T-helper 1 cell treated with Interleukin-12 subunit alpha and Interleukin-12 subunit beta and Interleukin-4 antibody, amounts not matched to agents 30 μg/mL and 1 μg/mL, for 36 hours (primary cell): Measurements from ENCODE around the gene MRFAP1.
A peak's percentile ranks its signal among the peaks of the same experiment; 100 is the strongest.

ENCODE experiments used
- H3K27ac Mint-ChIP-seq: one replicate; pipeline ENCODE4 v1.8.0; 2021; ENCODE audit warnings: mild to moderate bottlenecking, mixed read lengths
- H3K27me3 Mint-ChIP-seq: one replicate; pipeline ENCODE4 v1.8.0; 2021; ENCODE audit warnings: low read depth, mixed read lengths
- H3K36me3 Mint-ChIP-seq: one replicate; pipeline ENCODE4 v1.8.0; 2021; ENCODE audit warnings: low read depth, mixed read lengths
- H3K4me1 Mint-ChIP-seq: one replicate; pipeline ENCODE4 v1.8.0; 2021; ENCODE audit warnings: low read depth, mixed read lengths
- H3K4me3 Mint-ChIP-seq: one replicate; pipeline ENCODE4 v1.8.0; 2021; ENCODE audit warnings: mild to moderate bottlenecking, moderate library complexity, mixed read lengths
- H3K9me3 Mint-ChIP-seq: one replicate; pipeline ENCODE4 v1.8.0; 2021; ENCODE audit warnings: mixed read lengths

MRFAP1 gene

GRCh38 chr4:6676722-6677558, 36.5 kb downstream of the MRFAP1 start:
- H3K4me1 Mint-ChIP-seq: peaks cover 46% of the 10 kb centered on the region
- H3K36me3 Mint-ChIP-seq: peaks cover 55% of the 10 kb centered on the region
- no peaks in the 10 kb centered on the region for H3K9me3 Mint-ChIP-seq
- peak overlapping the region; percentile 31 for H3K27ac Mint-ChIP-seq
- no peaks in the 10 kb centered on the region for H3K27me3 Mint-ChIP-seq
- H3K4me3 Mint-ChIP-seq: peak overlapping the region; percentile 97

- Mint-ChIP-seq H3K4me1 (peaks cover 33% of the 10 kb centered on the region), H3K4me3 (no peak overlapping the region), H3K36me3 (peaks cover 43% of the 10 kb centered on the region), H3K9me3 (no peaks in the 10 kb centered on the region), H3K27me3 (no peaks in the 10 kb centered on the region), H3K27ac (no peak overlapping the region)
These were observed 40.0 kb downstream of the MRFAP1 start for GRCh38 chr4:6680372-6681034.

GRCh38 chr4:6681191-6681590, 40.7 kb downstream of the MRFAP1 start:
- Mint-ChIP-seq H3K9me3 (no peaks in the 10 kb centered on the region), H3K4me3 (no peak overlapping the region), H3K36me3 (peaks cover 36% of the 10 kb centered on the region), H3K27ac (no peak overlapping the region), H3K27me3 (no peaks in the 10 kb centered on the region), H3K4me1 (peaks cover 30% of the 10 kb centered on the region)

- H3K4me3 Mint-ChIP-seq: no peak overlapping the region
These were observed 42.5 kb downstream of the MRFAP1 start for GRCh38 chr4:6682862-6683590.

GRCh38 chr4:6684656-6685055, 44.2 kb downstream of the MRFAP1 start:
- no peak overlapping the region for H3K4me3 Mint-ChIP-seq
- no peaks in the 10 kb centered on the region for H3K27me3 Mint-ChIP-seq
- peaks cover 37% of the 10 kb centered on the region for H3K4me1 Mint-ChIP-seq
- peaks cover 35% of the 10 kb centered on the region for H3K36me3 Mint-ChIP-seq
- no peaks in the 10 kb centered on the region for H3K9me3 Mint-ChIP-seq
- H3K27ac Mint-ChIP-seq: no peak overlapping the region

More at GRCh38 chr4:6682862-6683590, 42.5 kb downstream of the MRFAP1 start:
- peaks cover 36% of the 10 kb centered on the region for H3K36me3 Mint-ChIP-seq
- no peaks in the 10 kb centered on the region for H3K9me3 Mint-ChIP-seq
- peaks cover 30% of the 10 kb centered on the region for H3K4me1 Mint-ChIP-seq
- no peak overlapping the region for H3K27ac Mint-ChIP-seq
- H3K27me3 Mint-ChIP-seq: no peaks in the 10 kb centered on the region

GRCh38 chr4:6686104-6686787, 45.8 kb downstream of the MRFAP1 start:
- Mint-ChIP-seq H3K4me1 (peaks cover 50% of the 10 kb centered on the region), H3K4me3 (no peak overlapping the region), H3K9me3 (no peaks in the 10 kb centered on the region), H3K27me3 (no peaks in the 10 kb centered on the region), H3K27ac (no peak overlapping the region), H3K36me3 (peaks cover 28% of the 10 kb centered on the region)

- H3K4me3 Mint-ChIP-seq: peak overlapping the region; percentile 90
- H3K27ac Mint-ChIP-seq: peak overlapping the region; percentile 96
- peaks cover 28% of the 10 kb centered on the region for H3K36me3 Mint-ChIP-seq
- peaks cover 55% of the 10 kb centered on the region for H3K4me1 Mint-ChIP-seq
- H3K27me3 Mint-ChIP-seq: no peaks in the 10 kb centered on the region
- H3K9me3 Mint-ChIP-seq: no peaks in the 10 kb centered on the region
These were observed 47.7 kb downstream of the MRFAP1 start for GRCh38 chr4:6687947-6688878.

GRCh38 chr4:6688879-6689505, 48.5 kb downstream of the MRFAP1 start:
- peaks cover 29% of the 10 kb centered on the region for H3K36me3 Mint-ChIP-seq

GRCh38 chr4:6689506-6689960, 49.0 kb downstream of the MRFAP1 start:
- peak overlapping the region; percentile 96 for H3K27ac Mint-ChIP-seq
- H3K4me1 Mint-ChIP-seq: peaks cover 62% of the 10 kb centered on the region
- peaks cover 29% of the 10 kb centered on the region for H3K36me3 Mint-ChIP-seq
- no peaks in the 10 kb centered on the region for H3K27me3 Mint-ChIP-seq
- H3K4me3 Mint-ChIP-seq: peak overlapping the region; percentile 90
- H3K9me3 Mint-ChIP-seq: no peaks in the 10 kb centered on the region

More at GRCh38 chr4:6688879-6689505, 48.5 kb downstream of the MRFAP1 start:
- Mint-ChIP-seq H3K27ac (peak overlapping the region; percentile 96), H3K27me3 (no peaks in the 10 kb centered on the region), H3K4me1 (peaks cover 59% of the 10 kb centered on the region), H3K9me3 (no peaks in the 10 kb centered on the region), H3K4me3 (peak overlapping the region; percentile 90)
